Activated T-cell treated with anti-CD3 and anti-CD28 coated beads for 48 hours (primary cell): ENCODE data around the gene CTXN1.
"Not testable (repeated sequence)": the region's sequence is repeated elsewhere in the genome, so short reads cannot be mapped to it uniquely, and the experiment has no call there.

Experiments used
- DNase-seq: peaks from one replicate; pipeline ENCODE4 v3.0.0-alpha.2; 2020; ENCODE audit warnings: low read depth

The CTXN1 gene

DNA sequence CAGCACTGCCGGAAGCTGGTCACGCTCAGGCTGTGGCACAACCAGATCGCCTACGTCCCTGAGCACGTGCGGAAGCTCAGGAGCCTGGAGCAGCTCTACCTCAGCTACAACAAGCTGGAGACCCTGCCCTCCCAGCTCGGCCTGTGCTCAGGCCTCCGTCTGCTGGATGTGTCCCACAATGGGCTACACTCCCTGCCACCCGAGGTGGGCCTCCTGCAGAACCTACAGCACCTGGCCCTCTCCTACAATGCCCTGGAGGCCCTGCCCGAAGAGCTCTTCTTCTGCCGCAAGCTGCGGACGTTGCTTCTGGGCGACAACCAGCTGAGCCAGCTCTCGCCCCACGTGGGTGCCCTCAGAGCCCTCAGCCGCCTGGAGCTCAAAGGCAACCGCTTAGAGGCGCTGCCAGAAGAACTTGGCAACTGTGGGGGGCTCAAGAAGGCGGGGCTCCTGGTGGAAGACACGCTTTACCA lies 25.5 kb downstream of the CTXN1 start:
- DNase-seq = no peak

GRCh38 chr19:7899751-7900378 lies 26.1 kb downstream of the CTXN1 start:
- no peak for DNase-seq

DNA sequence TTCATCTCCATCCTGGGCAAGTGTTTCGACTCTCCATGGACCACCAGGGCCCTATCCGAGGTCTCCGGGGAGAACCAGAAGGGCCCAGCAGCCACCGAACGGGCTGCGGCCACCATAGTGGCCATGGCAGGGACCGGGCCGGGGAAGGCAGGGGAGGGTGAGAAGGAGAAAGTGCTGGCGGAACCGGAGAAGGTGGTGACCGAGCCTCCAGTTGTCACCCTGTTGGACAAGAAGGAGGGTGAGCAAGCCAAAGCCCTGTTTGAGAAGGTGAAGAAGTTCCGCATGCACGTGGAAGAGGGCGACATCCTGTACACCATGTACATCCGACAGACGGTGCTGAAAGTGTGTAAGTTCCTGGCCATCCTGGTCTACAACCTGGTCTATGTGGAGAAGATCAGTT lies 27.0 kb downstream of the CTXN1 start:
- no peak for DNase-seq

- DNase-seq = no peak
Measured at GRCh38 chr19:7897292-7897691, 28.6 kb downstream of the CTXN1 start.

DNA sequence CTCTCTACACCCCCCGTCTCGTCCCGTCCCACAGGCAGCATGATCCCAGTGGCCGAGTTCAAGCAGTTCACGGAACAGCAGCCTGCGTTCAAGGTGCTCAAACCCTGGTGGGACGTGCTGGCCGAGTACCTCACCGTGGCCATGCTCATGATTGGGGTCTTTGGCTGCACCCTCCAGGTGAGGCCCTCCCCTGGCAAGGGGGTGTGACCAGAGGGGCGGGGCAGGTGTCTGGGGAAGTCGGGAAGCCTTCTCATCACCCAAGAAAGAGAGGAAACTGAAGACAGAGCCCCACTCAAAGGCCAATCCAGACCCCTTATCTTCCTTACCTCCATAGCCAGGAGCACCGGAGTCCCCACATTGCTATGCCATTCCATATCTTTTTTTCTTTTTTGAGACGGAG lies 30.4 kb downstream of the CTXN1 start:
- no peak for DNase-seq

GRCh38 chr19:7894612-7895309 lies 31.2 kb downstream of the CTXN1 start:
- no peak for DNase-seq

- not testable (repeated sequence) for DNase-seq
Measured at GRCh38 chr19:7893362-7894101, 32.4 kb downstream of the CTXN1 start.

GRCh38 chr19:7888826-7889217 lies 37.1 kb downstream of the CTXN1 start:
- no peak for DNase-seq

GRCh38 chr19:7888145-7888825 lies 37.6 kb downstream of the CTXN1 start, which contains the start of gene LRRC8E:
LRRC8E (plus strand) TSS chr19:7888510; CDS start chr19:7895604, 7,094 bp downstream.
- peak; percentile 56 for DNase-seq

DNA sequence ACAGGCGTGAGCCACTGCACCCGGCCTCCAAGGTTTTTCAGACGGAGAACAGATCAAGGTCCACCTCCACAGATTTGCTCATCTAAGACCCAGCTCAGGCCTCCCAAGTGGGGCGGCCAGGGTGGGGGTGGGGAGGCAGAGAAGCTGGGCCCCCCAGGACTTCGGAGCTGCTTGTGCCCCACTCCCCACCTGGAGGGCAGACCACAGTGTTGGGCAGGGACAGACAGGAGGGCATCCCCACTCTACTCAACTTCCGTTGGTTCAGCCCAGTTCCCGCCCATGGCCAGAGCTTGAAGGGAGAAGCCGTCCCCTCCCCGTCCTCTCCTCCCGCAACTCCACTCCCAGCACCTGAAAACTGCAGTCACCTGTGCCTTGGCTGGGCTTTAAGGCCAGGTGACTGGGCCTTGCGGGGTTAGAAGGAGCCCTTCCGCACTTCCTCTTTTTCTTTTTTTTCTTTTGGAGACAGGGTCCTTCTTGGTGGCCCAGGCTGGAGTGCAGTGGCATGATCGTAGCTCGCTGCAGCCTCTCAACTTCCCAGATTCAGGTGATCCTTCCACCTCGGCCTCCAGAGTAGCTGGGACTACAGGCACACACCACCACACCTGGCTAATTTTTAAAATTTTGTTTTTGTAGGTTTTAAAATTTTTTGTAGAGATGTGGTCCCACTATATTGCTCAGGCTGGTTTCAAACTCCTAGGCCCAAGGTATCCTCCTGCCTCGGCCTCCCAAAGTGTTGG lies 38.4 kb downstream of the CTXN1 start:
- no peak for DNase-seq

- DNase-seq = no peak
Measured at GRCh38 chr19:7885818-7886217, 40.1 kb downstream of the CTXN1 start.

DNA sequence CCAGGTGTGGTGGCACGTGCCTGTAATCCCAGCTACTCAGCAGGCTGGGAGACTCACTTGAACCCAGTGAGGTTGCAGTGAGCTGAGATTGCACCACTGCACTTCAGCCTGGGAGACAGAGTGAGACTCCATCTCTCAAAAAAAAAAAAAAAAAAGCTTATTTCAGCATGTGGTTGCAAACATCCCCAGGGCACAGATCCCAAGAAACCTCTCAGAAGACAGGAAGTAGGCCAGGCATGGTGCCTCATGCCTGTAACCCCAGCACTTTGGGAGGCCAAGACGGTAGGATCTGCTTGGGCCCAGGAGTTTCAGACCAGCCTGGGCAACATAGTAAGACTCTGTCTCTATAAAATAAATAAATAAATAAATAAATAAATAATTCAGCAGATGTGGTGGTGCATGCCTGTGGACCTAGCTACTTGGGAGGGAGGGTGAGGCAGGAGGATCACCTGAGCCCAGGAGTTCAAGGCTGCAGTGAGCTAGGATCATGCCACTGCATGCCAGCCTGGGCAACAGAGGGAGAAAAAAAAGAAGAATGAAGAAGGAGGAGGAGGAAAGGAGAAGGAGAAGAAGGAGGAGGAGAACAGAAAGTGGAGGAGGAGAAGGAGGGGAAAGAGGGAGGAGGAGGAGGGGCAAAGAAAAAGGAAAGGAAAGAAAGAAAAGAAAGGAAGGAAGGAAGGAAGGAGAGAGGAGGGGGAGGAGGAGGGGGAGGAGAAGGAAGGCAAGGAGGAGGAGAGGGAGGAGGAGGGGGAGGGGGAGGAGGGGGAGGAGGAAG lies 42.0 kb downstream of the CTXN1 start:
- DNase-seq = no peak

DNA sequence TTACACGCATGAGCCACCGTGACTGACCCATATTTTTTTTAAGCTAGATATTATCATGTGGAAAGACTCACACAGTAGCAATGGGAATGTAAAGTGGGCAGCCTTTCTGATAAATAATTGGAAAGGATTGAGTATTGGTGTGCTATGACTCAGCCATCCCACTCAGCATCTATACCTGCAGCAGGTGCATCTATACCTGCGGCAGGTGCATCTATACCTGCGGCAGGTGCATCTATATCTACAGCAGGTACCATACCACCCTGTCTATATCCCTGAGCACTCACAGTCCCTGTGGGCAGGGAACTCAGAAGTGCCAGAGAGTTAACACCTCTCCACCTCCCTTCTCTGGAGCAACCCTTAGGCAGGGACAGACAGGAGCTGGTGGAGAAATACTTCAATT lies 42.8 kb downstream of the CTXN1 start:
- no peak for DNase-seq

DNA sequence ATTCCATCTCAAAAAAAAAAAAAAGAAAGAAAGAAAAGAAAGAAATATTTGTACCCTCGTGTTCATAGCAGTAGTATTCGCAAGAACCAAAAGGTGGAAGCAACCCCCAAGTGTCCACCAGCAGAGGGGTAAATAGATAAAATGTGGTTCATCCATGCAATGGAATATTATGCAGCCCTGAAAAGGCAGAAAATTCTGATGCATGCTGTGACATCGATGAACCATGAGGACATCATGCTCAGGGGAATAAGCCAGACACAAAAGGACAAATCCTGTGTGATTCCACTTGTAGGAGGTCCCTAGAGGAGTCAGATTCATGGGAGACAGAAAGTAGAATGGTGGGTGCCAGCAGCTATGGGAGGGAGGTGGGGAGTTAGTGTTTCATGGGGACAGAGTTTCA lies 44.0 kb downstream of the CTXN1 start:
- DNase-seq = no peak

DNA sequence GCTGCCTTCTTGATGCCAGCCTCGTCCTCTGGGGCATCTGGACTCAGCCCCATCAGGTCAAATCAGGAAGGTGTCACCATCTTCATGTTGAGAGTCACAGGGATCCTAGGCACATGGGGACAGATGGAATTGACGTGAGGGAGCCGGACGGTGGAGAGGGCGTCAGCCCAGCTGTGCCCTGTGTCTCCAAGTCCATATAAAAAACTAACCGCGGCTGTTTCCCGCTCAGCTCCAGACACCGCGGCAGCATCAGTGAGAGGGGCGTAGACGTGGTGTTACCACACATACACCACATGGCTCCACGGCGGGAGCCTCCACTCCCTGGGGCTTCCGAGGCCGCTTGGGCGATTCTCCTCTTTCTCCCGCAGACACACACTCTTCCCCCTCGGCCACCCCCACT lies 46.1 kb downstream of the CTXN1 start:
- no peak for DNase-seq

DNA sequence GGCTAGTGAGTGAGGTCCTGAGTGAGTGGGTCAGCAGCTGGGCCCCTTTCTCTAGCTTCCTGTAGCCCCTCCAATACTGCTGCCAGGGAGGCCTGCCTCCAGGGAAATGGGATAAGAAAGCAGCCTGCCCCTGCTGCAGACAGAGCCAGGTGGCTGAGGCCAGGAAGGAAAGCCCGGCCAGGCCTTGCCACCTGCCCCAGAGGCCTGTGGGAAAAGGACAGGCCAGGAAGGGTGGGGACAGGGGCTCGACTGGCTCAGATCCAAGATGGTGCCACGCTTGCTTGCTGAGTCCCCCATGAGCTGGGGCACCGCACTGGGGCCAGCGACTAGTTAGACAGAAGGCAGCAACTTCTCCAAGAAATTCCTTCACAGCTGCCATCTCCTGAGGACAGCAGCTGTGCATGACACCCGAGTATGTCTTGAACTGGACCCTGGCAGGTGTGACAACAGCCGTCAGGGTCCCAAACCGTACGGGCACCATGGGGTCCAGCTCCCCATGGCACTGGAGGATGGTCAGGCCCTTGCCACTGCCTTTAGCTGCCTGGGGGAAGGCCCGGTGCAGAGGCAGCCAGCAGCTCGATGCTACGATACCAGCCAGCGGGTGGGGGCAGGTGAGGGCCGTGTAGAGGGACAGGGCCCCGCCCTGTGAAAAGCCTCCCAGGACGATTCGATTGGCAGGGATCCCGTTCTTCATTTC lies 46.7 kb downstream of the CTXN1 start:
- no peak for DNase-seq

GRCh38 chr19:7877249-7877836 lies 48.6 kb downstream of the CTXN1 start:
- DNase-seq = no peak

- no peak for DNase-seq
Measured at GRCh38 chr19:7874897-7875273, 51.0 kb downstream of the CTXN1 start.
